Epithelial cell of proximal tubule (primary cell): ENCODE results near the gene GALNT18. TPM values are rescaled to one million over a fixed set of nuclear protein-coding genes. Genes with fewer than 3 reads are reported as not detected.

Source experiments
- DNase-seq: peaks from one replicate; pipeline ENCODE4 v3.0.0-alpha.2; 2011; ENCODE audit warnings: low read depth
- H3K4me3 ChIP-seq: 2 replicates; pipeline ENCODE4 v1.5.1; 2011; ENCODE audit warnings: low read depth, mild to moderate bottlenecking, low read length
- total RNA-seq: library from RNA; depleted of rRNA; stranded (reverse); fragments of >200 nt; gene quantifications from 2 replicates; pipeline ENCODE4 v1.2.3, GENCODE V29; 2015
- TF ChIP-seq, protein P1 (sequence below): conservative IDR thresholded peaks from 2 replicates; pipeline ENCODE4 v1.5.1; 2012; ENCODE audit warnings: low read depth, mild to moderate bottlenecking, low read length

Gene GALNT18
- total RNA-seq, 1 donor from 2014 or later = 7.8 TPM

DNA sequence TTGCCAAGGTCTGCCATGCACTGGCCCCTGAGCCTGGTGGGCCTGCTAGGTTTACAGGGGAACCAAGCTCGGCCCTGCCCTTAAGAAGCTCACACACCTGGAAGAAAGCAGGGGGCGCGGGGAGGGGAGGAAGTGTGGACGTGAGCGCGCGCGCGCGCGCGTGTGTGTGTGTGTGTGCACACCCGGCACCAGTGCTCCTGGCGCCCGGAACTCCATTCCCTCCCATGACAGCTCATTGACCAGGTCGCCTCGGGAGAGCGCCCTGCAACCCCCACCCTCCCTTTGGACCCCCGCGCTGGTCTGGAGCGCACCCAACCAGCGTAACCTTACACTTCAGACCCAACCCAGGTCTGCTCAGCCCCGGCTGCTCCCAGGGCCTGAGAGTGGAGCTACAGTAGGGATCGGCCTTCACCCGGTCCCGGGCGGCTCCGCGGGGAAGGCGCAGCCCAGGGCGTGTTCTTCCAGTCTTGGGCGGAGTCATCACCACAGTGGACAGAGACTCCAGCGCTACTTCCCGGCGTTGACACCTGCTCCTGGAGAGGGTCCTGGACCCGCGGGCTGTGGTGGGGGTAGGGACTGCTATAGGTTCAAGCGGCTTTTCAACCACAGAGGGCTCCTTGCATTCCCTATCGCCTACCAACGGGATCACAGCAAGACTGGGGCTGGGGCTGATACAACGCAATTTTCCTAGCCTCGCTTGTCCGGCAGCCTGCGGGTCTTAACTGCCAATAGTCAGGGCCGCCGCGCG lies 1.5 kb downstream of the GALNT18 start:
- H3K4me3 ChIP-seq = peak overlapping the region; percentile 72
- no peak for DNase-seq
- TF ChIP-seq, protein P1, sequence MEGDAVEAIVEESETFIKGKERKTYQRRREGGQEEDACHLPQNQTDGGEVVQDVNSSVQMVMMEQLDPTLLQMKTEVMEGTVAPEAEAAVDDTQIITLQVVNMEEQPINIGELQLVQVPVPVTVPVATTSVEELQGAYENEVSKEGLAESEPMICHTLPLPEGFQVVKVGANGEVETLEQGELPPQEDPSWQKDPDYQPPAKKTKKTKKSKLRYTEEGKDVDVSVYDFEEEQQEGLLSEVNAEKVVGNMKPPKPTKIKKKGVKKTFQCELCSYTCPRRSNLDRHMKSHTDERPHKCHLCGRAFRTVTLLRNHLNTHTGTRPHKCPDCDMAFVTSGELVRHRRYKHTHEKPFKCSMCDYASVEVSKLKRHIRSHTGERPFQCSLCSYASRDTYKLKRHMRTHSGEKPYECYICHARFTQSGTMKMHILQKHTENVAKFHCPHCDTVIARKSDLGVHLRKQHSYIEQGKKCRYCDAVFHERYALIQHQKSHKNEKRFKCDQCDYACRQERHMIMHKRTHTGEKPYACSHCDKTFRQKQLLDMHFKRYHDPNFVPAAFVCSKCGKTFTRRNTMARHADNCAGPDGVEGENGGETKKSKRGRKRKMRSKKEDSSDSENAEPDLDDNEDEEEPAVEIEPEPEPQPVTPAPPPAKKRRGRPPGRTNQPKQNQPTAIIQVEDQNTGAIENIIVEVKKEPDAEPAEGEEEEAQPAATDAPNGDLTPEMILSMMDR = no peak

DNA sequence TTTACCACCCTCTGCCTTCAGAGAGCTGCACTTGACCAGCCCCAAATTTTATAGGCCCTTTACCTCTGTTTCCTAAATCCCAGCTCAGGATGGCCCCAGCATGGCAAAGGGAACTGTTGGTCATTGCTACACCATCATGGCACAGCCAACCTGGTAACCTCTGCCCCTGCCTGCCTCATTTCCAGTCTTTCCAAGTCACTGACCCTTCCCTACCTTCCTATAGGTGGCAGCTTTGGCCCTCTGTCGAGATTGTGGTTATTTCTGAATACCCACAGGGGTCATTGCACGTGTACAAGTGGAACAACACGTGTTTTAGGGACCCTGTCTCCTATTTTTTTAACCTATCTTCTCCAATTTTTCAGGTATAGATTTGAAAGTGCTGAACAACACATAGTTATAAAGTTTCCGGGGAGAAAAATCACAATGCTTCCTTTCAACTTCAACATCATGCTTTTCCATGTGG lies 2.8 kb downstream of the GALNT18 start:
- no peak for DNase-seq
- no peak overlapping the region for H3K4me3 ChIP-seq
- TF ChIP-seq, protein P1 = peak; percentile 38

GRCh38 chr11:11615086-11615485 lies 6.7 kb downstream of the GALNT18 start:
- TF ChIP-seq, protein P1 = no peak
- DNase-seq = no peak
- H3K4me3 ChIP-seq = no peak overlapping the region

GRCh38 chr11:11612439-11612838 lies 9.4 kb downstream of the GALNT18 start:
- TF ChIP-seq, protein P1 = no peak
- H3K4me3 ChIP-seq = no peak overlapping the region
- no peak for DNase-seq

DNA sequence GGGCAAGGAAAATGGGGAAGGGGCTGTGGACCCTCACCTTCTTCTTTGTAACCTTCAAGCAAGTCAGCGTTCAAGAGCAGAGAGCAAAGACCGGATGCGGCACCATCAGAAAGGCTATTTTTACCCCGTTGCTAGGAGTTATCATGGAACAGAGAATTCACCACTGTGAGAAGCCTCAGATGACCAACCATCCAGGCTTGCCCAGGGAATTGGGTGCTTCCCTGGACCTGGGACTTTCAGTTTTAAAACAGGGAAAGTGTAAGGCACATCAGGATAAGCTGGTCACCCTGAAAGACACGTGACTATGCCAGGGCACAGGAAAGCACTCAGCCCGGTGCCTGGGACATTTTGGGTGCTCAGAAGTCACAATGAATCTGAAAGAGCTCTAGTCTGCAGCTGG lies 10.4 kb downstream of the GALNT18 start:
- TF ChIP-seq, protein P1 = no peak
- no peak for DNase-seq
- no peak overlapping the region for H3K4me3 ChIP-seq

DNA sequence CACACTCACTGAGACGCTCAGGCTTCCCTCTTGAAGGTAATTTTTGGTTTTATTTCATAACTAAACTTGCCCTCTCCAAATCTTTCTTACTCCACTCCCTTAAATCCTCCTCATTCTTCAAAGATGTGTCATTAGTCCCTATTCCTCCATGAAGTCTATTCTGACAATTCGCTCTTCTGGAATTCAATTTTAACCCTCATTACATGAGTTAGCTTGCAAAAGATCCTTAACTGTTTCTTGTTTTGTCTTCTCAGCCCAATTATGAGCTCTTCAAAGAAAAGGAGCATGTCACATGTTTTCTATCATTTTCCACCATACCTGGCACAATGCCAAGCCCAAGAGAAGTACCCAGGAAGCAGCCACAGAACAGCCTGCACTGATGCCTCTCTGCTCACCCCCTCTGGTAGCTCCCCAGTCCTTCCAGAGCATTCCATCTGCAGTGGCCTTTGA lies 13.0 kb downstream of the GALNT18 start:
- TF ChIP-seq, protein P1 = no peak
- DNase-seq = no peak
- no peak overlapping the region for H3K4me3 ChIP-seq

DNA sequence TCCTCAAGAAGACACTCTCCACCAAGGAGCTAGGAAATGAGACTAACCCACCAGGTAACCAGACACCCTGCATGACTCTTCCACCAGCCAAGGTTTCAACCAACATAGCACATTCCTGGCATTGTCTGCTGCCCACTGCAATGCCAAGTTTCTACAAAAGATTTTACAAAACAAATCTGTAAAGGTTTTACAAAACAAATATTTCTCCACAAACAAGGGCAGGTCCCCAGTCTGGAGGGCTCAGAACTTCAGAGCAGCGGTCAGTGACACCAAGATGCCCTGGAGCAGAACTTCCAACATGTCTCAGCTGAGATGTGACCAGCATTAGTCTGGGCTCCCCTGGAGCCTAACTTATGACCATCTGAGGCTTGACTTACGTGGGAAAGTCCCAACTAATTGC lies 14.0 kb downstream of the GALNT18 start:
- no peak for DNase-seq
- TF ChIP-seq, protein P1 = no peak
- no peak overlapping the region for H3K4me3 ChIP-seq
